GM12878 (cell line): ENCODE measurements around the gene MYL11. TPM values are rescaled to one million over a fixed set of nuclear protein-coding genes. Genes with fewer than 3 reads are reported as not detected.

ENCODE experiments used
- ATAC-seq: fragments of 200-7000 bp; cut with Tn5 transposase; 3 replicates; pipeline ENCODE4 v1.9.1; 2020; ENCODE audit warnings: mild to moderate bottlenecking, moderate library complexity
- BruUV-seq: library from RNA; stranded (reverse); fragments of 400-500 nt; replicated peaks from 2 replicates; lab custom pipeline; 2021; lab: Mats Ljungman, UMichigan
- CTCF ChIA-PET: fragments of 300-600 bp; sonication (Branson Sonifier 250); formaldehyde crosslinking; extraction: SDS; loops from one replicate; lab custom pipeline; 2021; ENCODE audit warnings: inconsistent platforms; lab: Yijun Ruan, JAX
- POLR2A ChIA-PET: fragments of 350-600 bp; formaldehyde crosslinking; extraction: SDS; loops from one replicate; lab custom pipeline; 2021; ENCODE audit warnings: inconsistent platforms; lab: Charles Lee
- RAD21 ChIA-PET: fragments of 300-600 bp; sonication (Branson Sonifier 250); formaldehyde crosslinking; loops from one replicate; lab custom pipeline; 2023; ENCODE audit warnings: antibody characterized with exemption; ENCODE audit not compliant: unreplicated experiment; lab: Charles Lee
- SMC1A ChIA-PET: fragments of 300-600 bp; sonication (Branson Sonifier 250); formaldehyde crosslinking; loops from one replicate; lab custom pipeline; 2023; ENCODE audit not compliant: unreplicated experiment, uncharacterized antibody; lab: Charles Lee
- DNase-seq: peaks from one replicate; pipeline ENCODE4 v3.0.0-alpha.2; 2011; ENCODE audit warnings: low read depth, low spot score
- FAIRE-seq: peaks from 3 replicates; lab custom pipeline; 2011; peaks lifted over from hg19 to GRCh38; lab: Jason Lieb, UNC
- H2AFZ ChIP-seq: 2 replicates; pipeline ENCODE4 v1.6.0; 2011; ENCODE audit warnings: low read depth, low read length, control low read depth; ENCODE audit not compliant: control insufficient read depth
- H3K27ac ChIP-seq: 2 replicates; pipeline ENCODE4 v1.5.1; 2011; ENCODE audit warnings: control low read depth; ENCODE audit not compliant: control insufficient read depth, insufficient read depth
- H3K27me3 ChIP-seq, 2 experiments: replicated peaks in 1 of 2; 2 replicates each; pipeline versions ENCODE4 v1.6.0 to v1.6.1; 2011; ENCODE audit warnings: low read length in 1 of 2; ENCODE audit not compliant: control insufficient read depth in 2 of 2, insufficient read depth in 2 of 2
- H3K36me3 ChIP-seq, 2 experiments: 2 replicates each; pipeline ENCODE4 v1.5.1; 2011; ENCODE audit warnings: low read length in 1 of 2; ENCODE audit not compliant: control insufficient read depth in 2 of 2, insufficient read depth in 2 of 2
- H3K4me1 ChIP-seq: 2 replicates; pipeline ENCODE4 v1.6.1; 2011; ENCODE audit warnings: mild to moderate bottlenecking, low read length, moderate library complexity, mixed read lengths; ENCODE audit not compliant: control insufficient read depth, insufficient read depth
- H3K4me2 ChIP-seq: 2 replicates; pipeline ENCODE4 v1.6.0; 2011; ENCODE audit warnings: control low read depth; ENCODE audit not compliant: control insufficient read depth, insufficient read depth
- H3K4me3 ChIP-seq: fragments of 200-600 bp; sonication (generic); 2 replicates; pipeline ENCODE4 v1.5.1; 2016
- H3K79me2 ChIP-seq: 2 replicates; pipeline ENCODE4 v1.6.0; 2011; ENCODE audit warnings: low read length; ENCODE audit not compliant: control insufficient read depth, insufficient read depth
- H3K9ac ChIP-seq: 2 replicates; pipeline ENCODE4 v1.8.0; 2011; ENCODE audit warnings: low read length, control low read depth, mixed read lengths; ENCODE audit not compliant: control insufficient read depth, insufficient read depth
- H3K9me3 ChIP-seq: replicated peaks from 3 replicates; pipeline ENCODE4 v1.5.1; 2011; ENCODE audit warnings: mild to moderate bottlenecking, low read length; ENCODE audit not compliant: control insufficient read depth, insufficient read depth
- H4K20me1 ChIP-seq: 2 replicates; pipeline ENCODE4 v1.6.0; 2011; ENCODE audit not compliant: control insufficient read depth, insufficient read depth
- ATF7 ChIP-seq: fragments of 450-650 bp; IDR thresholded peaks from 2 replicates; pipeline ENCODE4 v1.6.1; 2016; ENCODE audit warnings: low read depth, mild to moderate bottlenecking
- CHD2 ChIP-seq: IDR thresholded peaks from 2 replicates; pipeline ENCODE4 v1.6.1; 2011; ENCODE audit warnings: low read depth, low read length, improper control_type of control experiment, borderline replicate concordance
- FOXK2 ChIP-seq: fragments of 450-650 bp; IDR thresholded peaks from 2 replicates; pipeline ENCODE4 v1.6.1; 2017; ENCODE audit warnings: mild to moderate bottlenecking, moderate library complexity
- FOXM1 ChIP-seq: IDR thresholded peaks from 2 replicates; pipeline ENCODE4 v1.6.1; 2012; ENCODE audit warnings: low read depth, mild to moderate bottlenecking, inconsistent platforms, low read length, moderate library complexity
- MEF2B ChIP-seq: fragments of 450-650 bp; IDR thresholded peaks from 2 replicates; pipeline ENCODE4 v1.6.1; 2018; ENCODE audit warnings: mild to moderate bottlenecking, moderate library complexity; ENCODE audit not compliant: partially characterized antibody, poor library complexity, severe bottlenecking
- MTA3 ChIP-seq: IDR thresholded peaks from 2 replicates; pipeline ENCODE4 v1.6.1; 2012; ENCODE audit warnings: low read length, inconsistent platforms, borderline replicate concordance
- NFYB ChIP-seq: IDR thresholded peaks from 2 replicates; pipeline ENCODE4 v1.6.1; 2011; ENCODE audit warnings: low read depth, mild to moderate bottlenecking, low read length, improper control_type of control experiment, moderate library complexity; ENCODE audit not compliant: insufficient read depth
- NR2F1 ChIP-seq: fragments of 450-650 bp; conservative IDR thresholded peaks from 2 replicates; pipeline ENCODE4 v1.6.1; 2017; ENCODE audit warnings: mild to moderate bottlenecking
- POLR2AphosphoS5 ChIP-seq: IDR thresholded peaks from 2 replicates; pipeline ENCODE4 v1.6.1; 2011; ENCODE audit warnings: mild to moderate bottlenecking, low read length, inconsistent platforms
- RAD21 ChIP-seq: IDR thresholded peaks from 2 replicates; pipeline ENCODE4 v1.6.1; 2011; ENCODE audit warnings: mild to moderate bottlenecking, low read depth, low read length, moderate library complexity; ENCODE audit not compliant: insufficient read depth
- RUNX3 ChIP-seq: IDR thresholded peaks from 2 replicates; pipeline ENCODE4 v1.6.1; 2012; ENCODE audit warnings: low read length, inconsistent platforms
- SMARCA5 ChIP-seq: fragments of 450-650 bp; IDR thresholded peaks from 2 replicates; pipeline ENCODE4 v1.6.1; 2017; ENCODE audit warnings: mild to moderate bottlenecking
- WGBS: methylation state at CpG from one replicate; pipeline ENCODE4 v1.1.6; 2016; ENCODE audit warnings: low lambda C conversion rate; ENCODE audit not compliant: insufficient replicate concordance, insufficient coverage; ENCODE audit errors: missing lambda C conversion rate; 5-methylcytosine and 5-hydroxymethylcytosine counted together
- in situ Hi-C: fragments of 300-500 bp; cut with MboI; formaldehyde crosslinking; loops from 9 replicates; pipeline ENCODE4 v1.14.3; 2018; ENCODE audit warnings: mixed read lengths
- intact Hi-C: fragments of 100-400 bp; cut with micrococcal nuclease; formaldehyde crosslinking; loops from one replicate; pipeline ENCODE4 v1.14.2; 2022; ENCODE audit not compliant: unreplicated experiment
- polyA plus RNA-seq, 11 experiments: library from polyadenylated mRNA; depleted of rRNA in 4 of 11; unstranded in 6 of 11; stranded (reverse) in 5 of 11; fragments of >200 nt; fragmentation: Nextera tagmentation in 4 of 11; fragmentation: Illumina TruSeq in 1 of 11; extraction: Ambion mirVana in 4 of 11; extraction: Trizol in 1 of 11; gene quantifications; 1 replicate in 1 of 11; 2 replicates in 10 of 11; pipeline versions ENCODE4 v1.2.1 to v1.2.3, GENCODE V29; 2011 to 2016; ENCODE audit warnings: inconsistent platforms in 2 of 11, missing spikeins in 2 of 11, low read depth in 1 of 11
- total RNA-seq, 4 experiments: library from RNA; depleted of rRNA in 3 of 4; stranded (reverse); fragments of >200 nt in 3 of 4; fragmentation: Illumina TruSeq in 1 of 4; extraction: Trizol in 1 of 4; gene quantifications; 2 replicates each; pipeline versions ENCODE4 v1.2.1 to v1.2.3, GENCODE V29; 2013 to 2021
- TF ChIP-seq, protein P1 (sequence below): fragments of 450-650 bp; IDR thresholded peaks from 2 replicates; pipeline ENCODE4 v1.6.1; 2017; ENCODE audit warnings: mild to moderate bottlenecking, low read depth, inconsistent platforms; ENCODE audit not compliant: poor library complexity, severe bottlenecking
- TF ChIP-seq, protein P2 (sequence below): fragments of 450-650 bp; IDR thresholded peaks from 2 replicates; pipeline ENCODE4 v1.6.1; 2017; ENCODE audit warnings: mild to moderate bottlenecking, moderate library complexity

Gene MYL11
- total and polyA plus RNA-seq, 10 of the 15 experiments (the other 5 are each of a cell fraction or from before 2014, with no cell fraction given) = 0.19 to 1.2 (median 0.61) TPM; not detected in 5

DNA sequence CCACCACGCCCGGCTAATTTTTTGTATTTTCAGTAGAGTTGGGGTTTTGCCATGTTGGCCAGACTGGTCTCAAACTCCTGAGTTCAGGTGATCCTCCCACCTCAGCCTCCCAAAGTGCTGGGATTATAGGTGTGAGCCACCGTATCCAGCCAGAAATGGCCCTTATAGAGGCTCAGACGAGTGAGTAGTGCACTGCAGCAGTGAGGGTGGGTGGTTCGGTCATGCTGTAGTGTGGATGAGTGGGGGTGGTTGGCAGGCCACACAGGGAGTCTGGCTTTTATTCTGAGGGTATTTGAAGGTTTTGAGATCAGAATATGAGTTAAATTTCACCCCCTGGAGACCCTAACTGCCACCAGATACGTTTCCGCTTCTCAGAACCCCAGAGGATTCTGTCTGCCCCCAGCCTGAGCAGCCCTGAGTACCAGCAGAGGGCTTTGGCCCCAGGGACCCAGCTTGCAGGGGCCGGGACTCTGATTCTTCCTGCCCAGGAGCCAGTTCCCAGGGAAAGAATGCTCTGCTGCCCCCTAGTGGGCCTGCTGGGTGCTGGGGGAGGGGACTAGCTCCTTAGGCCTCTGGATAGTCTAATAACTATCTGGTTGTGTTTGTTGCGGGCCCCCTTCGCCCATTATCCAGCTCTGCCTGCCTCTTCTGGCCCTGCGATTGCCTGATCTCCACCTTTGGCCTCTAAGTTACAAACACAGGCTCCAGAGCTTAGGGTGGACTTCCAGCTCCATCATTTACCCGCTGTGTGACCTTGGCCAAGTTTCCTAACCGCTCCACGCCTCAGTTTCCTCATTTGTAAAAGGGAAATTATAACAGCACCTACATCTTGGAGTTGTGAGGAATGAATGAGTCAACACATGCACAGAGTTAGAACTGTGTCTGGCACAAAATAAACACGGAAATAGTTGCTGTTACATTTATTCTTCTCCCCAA, 34.8 kb downstream of the MYL11 start:
- POLR2A ChIA-PET = interaction anchor here (0.6 to 2.4 kb wide), 16 partner anchors 9 to 365 kb away, joined by 3 to 12 read pairs (median 4); partner anchors contain the start of genes DCTPP1, SEPTIN1, TBX6 and ZNF48
- in situ Hi-C loops = loop anchor here (5.0 kb wide), 1 partner anchor 317 kb away; the partner anchor contains the start of gene TBX6
- TF ChIP-seq NFYB = no peak
- TF ChIP-seq MTA3 = no peak
- peak; percentile 92 for TF ChIP-seq SMARCA5
- 0 out of 2 replicates have a peak, but pooled peaks have one; percentile 15 for TF ChIP-seq RUNX3
- TF ChIP-seq POLR2AphosphoS5 = no peak
- peak; percentile 69 for TF ChIP-seq MEF2B
- peak; percentile 95 for TF ChIP-seq RAD21
- TF ChIP-seq, protein P1, sequence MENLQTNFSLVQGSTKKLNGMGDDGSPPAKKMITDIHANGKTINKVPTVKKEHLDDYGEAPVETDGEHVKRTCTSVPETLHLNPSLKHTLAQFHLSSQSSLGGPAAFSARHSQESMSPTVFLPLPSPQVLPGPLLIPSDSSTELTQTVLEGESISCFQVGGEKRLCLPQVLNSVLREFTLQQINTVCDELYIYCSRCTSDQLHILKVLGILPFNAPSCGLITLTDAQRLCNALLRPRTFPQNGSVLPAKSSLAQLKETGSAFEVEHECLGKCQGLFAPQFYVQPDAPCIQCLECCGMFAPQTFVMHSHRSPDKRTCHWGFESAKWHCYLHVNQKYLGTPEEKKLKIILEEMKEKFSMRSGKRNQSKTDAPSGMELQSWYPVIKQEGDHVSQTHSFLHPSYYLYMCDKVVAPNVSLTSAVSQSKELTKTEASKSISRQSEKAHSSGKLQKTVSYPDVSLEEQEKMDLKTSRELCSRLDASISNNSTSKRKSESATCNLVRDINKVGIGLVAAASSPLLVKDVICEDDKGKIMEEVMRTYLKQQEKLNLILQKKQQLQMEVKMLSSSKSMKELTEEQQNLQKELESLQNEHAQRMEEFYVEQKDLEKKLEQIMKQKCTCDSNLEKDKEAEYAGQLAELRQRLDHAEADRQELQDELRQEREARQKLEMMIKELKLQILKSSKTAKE = peak; percentile 69
- peak; percentile 56; the same call in 1 of the 2 replicates for TF ChIP-seq FOXM1
- TF ChIP-seq, protein P2, sequence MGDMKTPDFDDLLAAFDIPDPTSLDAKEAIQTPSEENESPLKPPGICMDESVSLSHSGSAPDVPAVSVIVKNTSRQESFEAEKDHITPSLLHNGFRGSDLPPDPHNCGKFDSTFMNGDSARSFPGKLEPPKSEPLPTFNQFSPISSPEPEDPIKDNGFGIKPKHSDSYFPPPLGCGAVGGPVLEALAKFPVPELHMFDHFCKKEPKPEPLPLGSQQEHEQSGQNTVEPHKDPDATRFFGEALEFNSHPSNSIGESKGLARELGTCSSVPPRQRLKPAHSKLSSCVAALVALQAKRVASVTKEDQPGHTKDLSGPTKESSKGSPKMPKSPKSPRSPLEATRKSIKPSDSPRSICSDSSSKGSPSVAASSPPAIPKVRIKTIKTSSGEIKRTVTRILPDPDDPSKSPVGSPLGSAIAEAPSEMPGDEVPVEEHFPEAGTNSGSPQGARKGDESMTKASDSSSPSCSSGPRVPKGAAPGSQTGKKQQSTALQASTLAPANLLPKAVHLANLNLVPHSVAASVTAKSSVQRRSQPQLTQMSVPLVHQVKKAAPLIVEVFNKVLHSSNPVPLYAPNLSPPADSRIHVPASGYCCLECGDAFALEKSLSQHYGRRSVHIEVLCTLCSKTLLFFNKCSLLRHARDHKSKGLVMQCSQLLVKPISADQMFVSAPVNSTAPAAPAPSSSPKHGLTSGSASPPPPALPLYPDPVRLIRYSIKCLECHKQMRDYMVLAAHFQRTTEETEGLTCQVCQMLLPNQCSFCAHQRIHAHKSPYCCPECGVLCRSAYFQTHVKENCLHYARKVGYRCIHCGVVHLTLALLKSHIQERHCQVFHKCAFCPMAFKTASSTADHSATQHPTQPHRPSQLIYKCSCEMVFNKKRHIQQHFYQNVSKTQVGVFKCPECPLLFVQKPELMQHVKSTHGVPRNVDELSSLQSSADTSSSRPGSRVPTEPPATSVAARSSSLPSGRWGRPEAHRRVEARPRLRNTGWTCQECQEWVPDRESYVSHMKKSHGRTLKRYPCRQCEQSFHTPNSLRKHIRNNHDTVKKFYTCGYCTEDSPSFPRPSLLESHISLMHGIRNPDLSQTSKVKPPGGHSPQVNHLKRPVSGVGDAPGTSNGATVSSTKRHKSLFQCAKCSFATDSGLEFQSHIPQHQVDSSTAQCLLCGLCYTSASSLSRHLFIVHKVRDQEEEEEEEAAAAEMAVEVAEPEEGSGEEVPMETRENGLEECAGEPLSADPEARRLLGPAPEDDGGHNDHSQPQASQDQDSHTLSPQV = 0 out of 2 replicates have a peak, but pooled peaks have one; percentile 41
- no peak for TF ChIP-seq FOXK2
- TF ChIP-seq CHD2 = peak; percentile 81
- TF ChIP-seq ATF7 = 0 out of 2 replicates have a peak, but pooled peaks have one; percentile 22
- peak; percentile 51; the same call in 1 of the 2 replicates for TF ChIP-seq NR2F1

More for the DNA sequence above, 34.8 kb downstream of the MYL11 start:
- DNase-seq = peak; percentile 62
- Histone ChIP-seq H3K4me1 (peaks cover 14% of the 10 kb centered on the region), H2AFZ (peak overlapping the region; percentile 25), H3K9me3 (no peaks in the 10 kb centered on the region), H3K27ac (no peak overlapping the region), H3K4me2 (no peak overlapping the region), H4K20me1 (no peaks in the 10 kb centered on the region), H3K4me3 (no peak overlapping the region), H3K9ac (no peak overlapping the region), H3K36me3 (peaks cover 0 to 2% of the 10 kb centered on the region in 2 experiments; a peak in 1 of 4 replicates), H3K79me2 (no peaks in the 10 kb centered on the region; the same call in 1 of the 2 replicates), H3K27me3 (no peaks in the 10 kb centered on the region)
- ChIA-PET CTCF (interaction anchor here (0.5 to 8.1 kb wide), 41 partner anchors 10 to 372 kb away, joined by 3 to 70 read pairs (median 5); partner anchors contain the start of genes CD2BP2, DCTPP1, MYL11 and SEPTIN1), SMC1A (interaction anchor here (0.5 to 3.8 kb wide), 21 partner anchors 8 to 317 kb away, joined by 3 to 18 read pairs (median 4); partner anchors contain the start of genes DCTPP1, SEPTIN1, TBC1D10B and TBX6), RAD21 (interaction anchor here (0.7 to 4.4 kb wide), 29 partner anchors 9 to 366 kb away, joined by 3 to 33 read pairs (median 4); partner anchors contain the start of genes CD2BP2, CORO1A, DCTPP1 and FBRS)
- 25% methylated on average over 15 of the region's 15 CpGs for WGBS
- peak; percentile 88 for FAIRE-seq
- peak; percentile 77 for ATAC-seq
- BruUV-seq = TSS peak; percentile 46
- intact Hi-C loops = loop anchor here (5.0 kb wide), 1 partner anchor 317 kb away; the partner anchor contains the start of gene TBX6
